Measurements from ENCODE around the gene ILF3.
A peak's percentile ranks its signal among the peaks of the same experiment; 100 is the strongest.
"Not testable (repeated sequence)": the region's sequence is repeated elsewhere in the genome, so short reads cannot be mapped to it uniquely, and the experiment has no call there.

Gene ILF3

DNA sequence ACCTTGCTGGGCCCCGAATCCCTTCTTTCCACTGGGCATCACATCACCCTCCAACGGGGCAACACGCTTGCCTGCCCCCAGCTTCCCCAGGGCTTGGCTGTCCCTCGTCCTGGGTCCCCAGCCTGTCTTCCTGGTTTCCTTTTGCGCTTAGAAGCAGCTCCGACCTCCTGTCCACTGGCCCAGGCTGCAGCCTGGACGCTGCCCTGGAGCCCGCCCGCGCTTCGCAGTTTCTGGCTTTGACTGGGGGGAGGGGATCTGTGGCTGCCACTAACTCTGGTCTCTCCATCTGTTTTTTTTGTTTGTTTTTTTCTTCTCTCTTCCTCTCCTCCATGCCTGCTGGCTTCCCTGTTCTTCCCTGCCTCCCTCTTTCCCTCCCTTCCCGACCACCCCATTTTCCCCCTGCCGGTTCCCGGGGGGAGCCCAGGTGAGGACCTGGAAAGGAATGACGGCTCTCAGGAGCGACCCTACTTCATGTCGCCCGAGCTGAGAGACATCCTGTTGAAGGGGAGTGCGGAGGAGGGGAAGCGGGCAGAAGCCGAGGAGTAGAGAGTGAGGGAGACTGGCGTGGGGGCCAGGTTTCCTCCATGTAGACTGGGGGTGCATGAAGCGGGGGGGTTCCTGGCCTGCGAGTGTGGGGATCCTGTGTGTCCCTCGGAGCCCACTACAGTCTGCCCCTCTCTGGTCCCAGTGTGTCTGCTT, 11.5 kb upstream of the ILF3 start:
- DNase-seq: no peak

DNA sequence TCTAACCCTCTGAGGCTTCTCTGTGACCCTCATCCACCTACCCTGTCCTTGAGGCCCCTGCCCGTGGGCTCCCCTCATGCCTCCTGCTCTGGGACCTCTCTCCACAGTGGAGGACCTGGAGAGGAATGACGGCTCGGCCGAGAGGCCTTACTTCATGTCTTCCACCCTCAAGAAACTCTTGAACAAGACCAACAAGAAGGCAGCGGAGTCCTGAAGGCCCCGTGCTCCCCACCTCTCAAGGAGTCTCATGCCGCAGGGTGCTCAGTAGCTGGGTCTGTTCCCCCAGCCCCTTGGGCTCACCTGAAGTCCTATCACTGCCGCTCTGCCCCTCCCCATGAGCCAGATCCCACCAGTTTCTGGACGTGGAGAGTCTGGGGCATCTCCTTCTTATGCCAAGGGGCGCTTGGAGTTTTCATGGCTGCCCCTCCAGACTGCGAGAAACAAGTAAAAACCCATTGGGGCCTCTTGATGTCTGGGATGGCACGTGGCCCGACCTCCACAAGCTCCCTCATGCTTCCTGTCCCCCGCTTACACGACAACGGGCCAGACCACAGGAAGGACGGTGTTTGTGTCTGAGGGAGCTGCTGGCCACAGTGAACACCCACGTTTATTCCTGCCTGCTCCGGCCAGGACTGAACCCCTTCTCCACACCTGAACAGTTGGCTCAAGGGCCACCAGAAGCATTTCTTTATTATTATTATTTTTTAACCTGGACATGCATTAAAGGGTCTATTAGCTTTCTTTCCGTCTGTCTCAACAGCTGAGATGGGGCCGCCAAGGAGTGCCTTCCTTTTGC, 10.8 kb upstream of the ILF3 start:
- DNase-seq: no peak

DNA sequence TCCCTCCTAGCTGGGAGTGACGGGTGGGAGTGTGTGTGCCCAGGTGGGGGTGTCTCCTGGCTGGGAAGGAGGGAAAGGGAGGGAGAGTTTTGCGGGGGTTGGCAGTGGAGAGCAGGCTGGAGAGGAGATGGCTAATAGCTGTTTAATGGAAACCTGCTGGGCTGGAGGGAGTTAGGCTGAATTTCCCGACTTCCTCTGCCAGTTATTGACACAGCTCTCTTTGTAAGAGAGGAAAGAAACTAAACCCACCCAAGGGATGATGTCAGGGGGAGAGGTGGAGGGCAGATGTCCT, 10.2 kb upstream of the ILF3 start:
- DNase-seq: peak; percentile 12

DNA sequence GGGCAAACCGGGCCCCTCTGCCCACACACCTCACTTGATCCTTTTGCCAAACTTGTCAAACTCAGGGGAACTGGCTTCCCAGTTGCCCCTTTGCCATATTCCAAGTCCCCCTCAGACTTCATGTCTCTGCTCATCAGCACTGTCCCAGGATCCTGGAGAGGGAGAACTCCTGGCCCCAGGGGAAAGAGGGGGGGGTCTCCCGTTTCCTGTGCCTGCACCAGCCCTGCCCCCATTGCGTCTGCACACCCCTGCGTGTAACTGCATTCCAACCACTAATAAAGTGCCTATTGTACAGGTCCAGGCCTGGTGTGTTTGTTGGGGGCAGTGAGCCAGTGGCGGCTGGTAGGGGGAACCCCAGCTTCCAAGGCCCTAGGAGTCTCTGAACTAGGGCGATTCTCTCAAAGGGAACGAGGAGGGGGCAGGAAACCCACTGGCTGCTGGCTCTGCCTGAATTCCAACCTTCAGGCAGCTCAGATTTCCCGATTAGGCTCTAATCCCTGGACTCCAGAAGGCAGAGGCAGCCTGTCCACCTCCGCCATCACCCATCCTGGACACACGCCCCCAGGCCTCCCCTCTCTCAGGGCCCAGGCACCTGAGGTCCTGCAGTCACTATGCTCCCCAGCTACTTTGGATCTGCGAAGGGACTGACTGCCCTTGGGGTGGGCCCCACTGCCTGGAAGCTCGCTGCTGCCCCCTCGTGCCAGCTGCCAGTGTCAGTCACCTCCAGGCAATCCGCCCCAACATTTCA, 9.7 kb upstream of the ILF3 start:
- peak; percentile 75 for DNase-seq

DNA sequence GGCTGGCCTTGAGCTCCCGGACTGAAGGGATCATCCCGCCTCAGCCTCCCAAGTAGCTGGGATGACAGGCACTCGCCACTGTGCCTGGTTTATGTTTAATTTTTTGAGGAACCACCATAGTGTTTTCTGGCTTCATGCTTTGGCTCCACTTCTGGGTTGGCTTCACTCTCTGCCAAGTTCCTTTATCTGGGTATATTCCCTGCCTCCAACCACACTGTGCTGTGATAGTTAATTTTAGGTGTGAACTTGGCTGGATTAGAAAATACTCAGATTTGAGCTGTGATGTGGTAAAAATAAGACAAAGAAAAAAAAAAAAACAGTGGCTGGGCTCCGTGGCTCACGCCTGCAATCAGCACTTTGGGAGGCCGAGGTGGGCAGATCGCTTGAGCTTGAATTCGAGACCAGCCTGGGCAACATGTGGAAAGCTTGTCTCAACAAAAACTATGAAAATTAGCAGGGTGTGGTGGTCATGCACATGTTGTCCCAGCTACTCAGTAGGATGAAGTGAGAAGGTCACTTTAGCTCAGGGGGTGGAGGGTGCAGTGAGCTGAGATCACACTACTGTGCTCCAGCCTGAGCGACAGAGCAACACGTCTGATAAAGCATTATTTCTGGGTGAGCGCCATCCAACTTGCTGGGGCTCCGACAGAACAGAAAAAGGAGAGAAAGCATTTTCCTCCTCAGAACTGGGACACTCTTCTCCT, 7.5 kb upstream of the ILF3 start:
- no peak for DNase-seq

DNA sequence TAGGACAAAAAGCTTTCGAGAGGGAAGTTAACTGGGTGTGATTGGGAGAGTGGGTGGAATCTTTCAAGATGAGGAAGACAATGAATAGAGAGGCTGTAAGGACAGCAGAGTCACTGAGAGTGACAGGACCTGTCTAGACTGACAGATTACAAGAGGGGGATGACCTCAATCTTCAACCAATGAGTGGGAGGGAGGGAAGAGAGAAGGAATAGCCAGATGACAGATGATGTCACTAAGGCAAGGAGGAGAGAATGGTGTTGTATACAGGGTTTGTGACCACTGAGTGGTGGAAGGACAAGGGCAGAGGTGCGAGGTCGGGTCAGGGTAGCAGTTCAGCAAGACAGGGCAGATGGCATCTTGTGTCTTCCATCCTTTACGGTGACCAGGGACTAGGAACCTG, 5.8 kb upstream of the ILF3 start:
- no peak for DNase-seq

DNA sequence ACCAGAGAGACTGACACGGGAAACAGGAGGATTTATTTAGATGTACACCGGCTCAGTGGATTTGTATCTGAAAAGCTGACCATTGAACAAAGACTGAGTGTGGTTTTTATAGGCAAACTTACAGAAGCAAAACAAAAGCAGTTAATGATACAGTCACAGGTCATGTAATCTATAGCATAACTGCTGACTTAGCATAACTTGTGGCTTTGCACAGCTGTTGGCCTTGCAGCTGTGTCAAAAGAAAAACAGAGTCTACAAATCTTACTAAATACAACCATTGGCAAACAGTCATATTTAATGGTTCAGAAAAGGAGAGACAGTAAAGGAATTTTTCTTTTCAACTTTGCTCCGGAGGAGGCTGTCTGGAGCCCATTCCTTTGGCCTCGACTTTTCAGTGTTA, 2.3 kb upstream of the ILF3 start:
- no peak for DNase-seq

DNA sequence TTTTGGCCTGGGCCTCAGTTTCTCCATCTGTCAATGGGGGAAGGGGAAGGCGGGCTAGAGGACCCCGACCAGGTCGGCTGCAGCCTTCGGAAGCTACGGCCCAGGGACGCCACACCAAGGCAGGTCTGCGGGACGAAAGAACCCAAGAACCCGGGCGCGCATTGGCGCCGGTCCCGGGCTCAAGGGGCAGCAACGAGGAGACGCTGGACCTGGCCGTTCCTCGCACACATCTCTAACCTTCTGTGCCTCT, 739 bp upstream of the ILF3 start:
- DNase-seq: no peak

DNA sequence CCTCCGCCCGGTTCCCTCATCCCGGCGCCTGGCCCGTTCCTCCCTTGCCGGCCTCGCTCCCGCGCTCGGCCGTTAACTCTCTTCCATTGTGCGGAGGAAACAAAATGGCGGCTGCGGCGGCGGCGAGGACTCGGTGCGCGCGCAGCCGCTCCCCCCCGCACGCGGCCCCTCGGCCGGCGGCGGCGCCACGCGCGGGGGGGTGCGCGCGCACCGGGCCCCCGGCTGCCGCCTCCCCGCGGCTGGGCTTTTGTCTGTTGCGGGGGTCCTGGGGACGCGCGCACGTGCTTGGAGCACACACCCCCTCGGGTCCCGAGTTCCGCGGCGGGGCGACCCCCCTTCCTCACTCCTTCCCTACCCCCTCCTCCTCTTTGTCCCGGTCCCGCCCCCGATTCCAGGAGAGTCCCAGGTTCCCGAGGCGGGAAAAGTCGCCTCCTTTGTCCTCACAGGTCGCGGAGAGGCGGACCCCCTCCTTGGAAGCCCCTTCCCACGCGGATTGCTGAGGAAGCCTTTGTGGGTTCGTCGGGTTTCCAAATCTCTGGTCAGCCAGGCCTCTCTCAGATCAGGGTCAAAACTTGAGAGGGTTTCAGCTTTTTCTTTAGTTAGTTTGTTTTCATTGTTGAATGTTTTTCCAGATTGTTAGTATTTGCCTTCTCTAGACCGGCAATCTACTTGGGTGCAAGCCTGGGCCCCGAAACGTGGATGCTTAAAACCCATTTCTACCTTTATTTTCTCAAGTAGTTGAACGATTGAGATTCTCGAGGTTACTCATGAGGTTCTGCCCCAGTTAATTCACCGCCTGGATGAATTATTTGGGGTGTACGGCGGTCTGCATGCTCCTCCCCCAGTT, 687 bp downstream of the ILF3 start:
- DNase-seq: peak; percentile 55

DNA sequence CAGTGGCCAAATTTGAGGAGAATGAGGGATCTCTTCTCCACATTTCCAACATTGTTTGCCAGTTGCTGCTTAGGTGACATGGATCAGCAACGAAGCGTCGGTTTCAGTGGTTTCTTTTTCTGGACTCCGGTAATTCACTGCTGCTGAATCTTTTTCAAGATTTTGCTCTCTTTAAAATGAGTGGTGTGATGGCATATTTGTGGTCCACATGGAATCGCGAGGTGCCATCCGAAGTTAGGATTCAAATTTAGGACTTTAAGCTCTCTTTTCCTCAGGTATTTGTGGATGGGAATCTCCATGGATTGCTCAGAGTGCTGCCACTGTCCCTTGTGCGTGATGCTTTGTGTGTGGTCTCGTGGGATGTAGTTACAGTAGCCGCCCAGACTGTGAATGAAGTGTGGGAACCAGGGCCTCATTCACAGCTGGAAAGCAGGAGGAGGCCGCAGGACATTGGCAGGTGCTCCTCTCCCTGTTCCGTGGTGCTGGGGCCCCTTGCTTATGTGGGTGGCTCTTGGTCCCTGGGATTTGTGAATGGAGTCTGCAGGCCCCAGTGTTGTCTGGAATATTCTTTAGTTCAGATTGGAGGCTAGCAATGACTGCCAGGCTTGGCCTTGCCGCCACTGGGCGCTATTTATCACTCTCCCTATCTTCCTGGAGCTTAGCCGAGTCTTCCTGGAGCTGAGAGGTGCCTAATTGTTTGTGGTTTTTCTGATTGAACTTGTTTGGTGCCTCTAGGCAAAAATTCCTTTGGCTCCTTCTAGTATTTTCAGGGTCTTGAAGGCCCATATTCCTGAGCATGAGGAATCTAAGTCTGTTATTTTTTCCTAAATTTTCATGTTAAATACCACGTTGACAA, 1.5 kb downstream of the ILF3 start:
- peak; percentile 31 for DNase-seq

DNA sequence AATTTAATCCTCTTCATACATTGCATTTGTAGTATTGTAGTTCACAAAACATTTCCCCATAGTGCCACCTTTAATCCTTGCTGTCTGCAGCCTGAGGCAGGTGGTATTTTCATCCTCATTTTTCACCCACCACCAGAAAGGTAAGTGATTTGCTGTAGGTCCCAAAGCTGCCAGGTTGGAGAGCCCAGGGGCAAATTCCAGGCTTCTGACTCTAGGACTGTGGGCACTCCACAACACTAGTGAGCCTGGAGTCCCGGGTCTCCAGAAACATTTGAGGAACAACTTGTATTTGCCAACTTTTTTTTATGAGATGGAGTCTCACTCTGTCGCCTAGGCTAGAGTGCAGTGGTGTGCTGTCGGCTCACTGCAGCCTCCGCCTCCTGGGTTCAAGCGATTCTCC, 6.2 kb downstream of the ILF3 start:
- no peak for DNase-seq

DNA sequence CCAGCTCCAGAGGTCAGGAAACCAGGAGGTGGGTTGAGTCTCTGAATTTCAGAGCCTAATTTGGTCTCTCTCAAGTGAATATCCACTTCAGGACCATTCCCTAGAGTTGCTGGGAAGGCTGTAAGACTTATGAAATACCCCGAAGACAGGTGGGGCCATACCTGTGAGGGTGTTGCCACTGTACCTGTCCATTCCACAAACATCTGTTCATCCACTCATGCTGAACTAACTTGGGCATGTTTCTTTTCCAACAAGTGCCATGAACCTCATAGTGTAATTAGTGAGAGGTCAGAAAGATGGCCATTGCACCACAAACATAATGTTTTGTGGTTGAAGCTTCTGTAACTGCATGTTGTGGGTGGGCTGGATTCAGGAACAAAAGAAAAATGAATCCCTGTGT, 7.8 kb downstream of the ILF3 start:
- DNase-seq: no peak

DNA sequence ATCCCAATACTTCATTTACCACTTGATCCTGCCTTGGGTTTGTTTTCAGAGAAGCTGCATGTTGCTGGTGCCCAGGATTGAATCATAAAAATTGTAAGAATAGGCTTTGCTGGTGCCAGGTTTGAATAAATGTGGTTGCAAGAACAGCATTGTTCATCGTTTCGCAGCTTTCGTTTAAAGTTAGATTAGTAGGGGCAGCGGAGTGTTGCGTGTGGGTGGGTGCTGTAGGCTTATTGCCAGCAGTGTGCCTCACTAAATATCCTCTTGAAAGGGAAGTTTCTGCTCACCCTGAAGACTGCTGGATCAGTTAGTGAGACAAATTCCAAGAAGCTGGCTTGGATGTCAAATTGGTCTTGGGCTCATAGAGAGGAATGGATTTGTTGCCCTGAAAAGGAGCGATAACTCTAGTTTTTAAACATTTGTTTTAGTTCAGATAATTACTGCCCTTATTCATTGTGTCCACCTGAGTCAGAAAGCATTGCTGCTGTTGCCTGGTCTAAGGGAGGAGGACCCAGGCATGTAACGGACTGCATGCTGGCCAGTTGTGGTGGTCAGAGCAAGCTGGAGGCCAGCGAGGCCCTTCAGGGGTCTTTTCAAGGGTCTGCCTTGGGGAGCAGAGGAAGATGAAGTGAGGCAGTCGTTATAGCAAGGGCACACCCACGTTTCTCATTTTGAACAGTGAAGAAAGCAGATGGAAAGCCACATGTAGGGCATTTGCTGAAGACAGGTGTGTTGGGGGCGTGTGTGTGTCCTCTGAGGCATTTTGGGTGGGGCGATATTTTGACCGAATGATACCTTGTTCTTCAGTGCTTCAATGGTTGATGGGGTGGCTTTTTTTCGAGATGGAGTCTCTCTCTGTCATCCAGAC, 8.5 kb downstream of the ILF3 start:
- DNase-seq: no peak

DNA sequence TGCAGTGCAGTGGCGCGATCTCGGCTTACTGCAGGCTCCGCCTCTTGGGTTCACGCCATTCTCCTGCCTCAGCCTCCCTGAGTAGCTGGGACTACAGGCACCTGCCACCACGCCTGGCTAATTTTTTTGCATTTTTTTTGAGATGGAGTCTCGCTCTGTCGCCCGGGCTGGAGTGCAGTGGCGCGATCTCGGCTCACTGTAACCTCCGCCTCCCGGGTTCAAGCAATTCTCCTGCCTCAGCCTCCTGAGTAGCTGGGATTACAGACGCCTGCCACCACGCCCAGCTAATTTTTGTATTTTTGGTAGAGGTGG, 9.1 kb downstream of the ILF3 start:
- not testable (repeated sequence) for DNase-seq

DNA sequence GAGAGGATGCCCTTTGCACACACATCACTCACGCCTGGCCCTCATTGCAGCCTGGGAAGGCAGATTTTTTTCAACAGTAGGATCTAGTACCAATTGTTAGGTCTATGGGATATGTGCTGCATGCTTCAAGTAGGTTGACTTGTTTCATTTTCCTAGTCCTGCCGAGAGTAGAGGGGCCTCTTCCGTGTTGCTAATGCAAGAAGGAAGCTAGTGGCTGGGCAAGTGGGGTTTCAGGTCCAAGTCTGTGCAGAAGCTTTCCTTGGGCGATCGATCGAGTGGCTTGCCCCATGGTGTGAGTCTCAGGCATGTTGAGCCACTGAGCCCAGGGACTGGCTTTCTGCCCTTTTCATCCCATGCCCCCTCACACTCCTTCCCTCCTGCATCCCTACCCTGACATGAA, 13.7 kb downstream of the ILF3 start:
- DNase-seq: no peak

DNA sequence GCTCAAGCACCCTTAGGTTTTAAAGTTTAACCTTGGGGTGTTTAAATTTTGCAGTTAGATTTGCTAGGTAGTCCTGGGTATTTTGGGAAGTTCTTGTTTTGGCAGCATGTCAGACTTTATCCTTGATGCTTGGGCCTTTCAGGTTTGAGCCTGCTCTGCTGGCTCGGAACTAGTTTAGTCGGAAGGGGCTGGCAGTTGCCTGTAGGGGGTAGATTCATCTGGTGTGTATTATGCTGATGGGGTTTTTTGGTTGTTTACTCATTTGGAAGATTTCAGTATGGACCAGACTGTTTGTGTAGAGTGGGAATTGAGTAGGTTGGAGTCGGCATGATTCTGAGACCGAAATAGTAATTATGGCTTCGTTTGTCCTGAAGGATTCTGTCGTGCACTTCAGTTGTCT, 15.1 kb downstream of the ILF3 start:
- no peak for DNase-seq

DNA sequence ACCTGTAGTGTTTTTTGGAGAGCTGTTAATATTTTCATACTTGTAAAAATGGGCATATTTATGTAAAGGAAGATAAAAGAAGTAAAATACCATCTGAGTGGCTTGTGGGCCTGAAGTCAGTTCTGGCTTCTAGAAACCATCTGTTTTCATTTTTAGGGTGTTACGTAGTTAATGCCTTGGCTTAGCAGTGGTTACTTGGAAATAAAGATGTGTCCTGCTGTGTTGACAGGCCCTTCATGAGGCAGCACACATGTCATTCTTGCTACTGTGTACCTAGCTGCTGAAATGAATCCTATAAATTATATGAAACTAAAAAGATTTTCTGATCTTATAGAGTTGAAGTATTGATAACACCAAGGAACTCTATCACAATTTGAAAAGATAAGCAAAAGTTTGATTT, 16.0 kb downstream of the ILF3 start:
- DNase-seq: peak; percentile 79

DNA sequence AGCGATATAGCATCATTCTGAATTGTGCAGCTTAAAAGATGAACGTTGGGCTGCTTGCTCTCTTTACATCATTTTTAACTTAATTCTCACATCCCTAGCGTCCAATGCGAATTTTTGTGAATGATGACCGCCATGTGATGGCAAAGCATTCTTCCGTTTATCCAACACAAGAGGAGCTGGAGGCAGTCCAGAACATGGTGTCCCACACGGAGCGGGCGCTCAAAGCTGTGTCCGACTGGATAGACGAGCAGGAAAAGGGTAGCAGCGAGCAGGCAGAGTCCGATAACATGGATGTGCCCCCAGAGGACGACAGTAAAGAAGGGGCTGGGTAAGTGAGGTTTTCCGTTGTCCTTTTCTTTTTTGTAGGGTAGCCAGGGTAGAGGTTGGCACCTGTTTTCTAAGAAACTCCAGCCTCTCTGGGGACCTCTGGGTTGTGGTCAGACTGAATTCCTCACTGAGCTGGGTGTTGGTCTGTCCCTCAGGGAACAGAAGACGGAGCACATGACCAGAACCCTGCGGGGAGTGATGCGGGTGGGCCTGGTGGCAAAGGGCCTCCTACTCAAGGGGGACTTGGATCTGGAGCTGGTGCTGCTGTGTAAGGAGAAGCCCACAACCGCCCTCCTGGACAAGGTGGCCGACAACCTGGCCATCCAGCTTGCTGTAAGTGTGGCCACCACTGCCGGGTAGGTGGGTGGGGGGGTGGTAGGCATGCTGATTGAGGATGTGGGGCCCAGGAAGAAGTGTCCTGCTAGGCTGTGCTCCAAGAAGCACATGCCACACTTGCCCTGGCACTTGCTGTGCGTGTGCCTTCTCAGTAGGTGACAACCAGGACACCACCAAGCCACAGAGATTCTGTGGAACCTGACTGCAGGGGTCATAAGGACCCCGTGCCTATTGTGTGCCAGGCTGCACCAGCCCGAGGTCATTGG, 17.0 kb downstream of the ILF3 start:
- no peak for DNase-seq

DNA sequence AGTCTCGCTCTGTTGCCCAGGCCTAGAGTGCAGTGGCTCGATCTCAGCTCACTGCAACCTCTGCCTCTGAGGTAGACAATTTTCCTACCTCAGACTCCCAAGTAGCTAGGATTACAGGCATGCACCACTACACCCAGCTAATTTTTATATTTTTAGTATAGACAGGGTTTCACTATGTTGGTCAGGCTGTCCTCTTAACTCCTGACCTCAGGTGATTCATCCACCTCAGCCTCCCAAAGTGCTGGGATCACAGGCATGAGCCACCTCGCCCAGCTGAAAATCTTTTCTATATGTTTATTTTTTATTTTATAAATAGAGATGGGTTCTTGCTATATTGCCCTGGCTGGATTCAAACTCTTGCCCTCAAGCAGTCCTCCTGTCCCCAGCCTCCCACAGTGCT, 17.8 kb downstream of the ILF3 start:
- DNase-seq: not testable (repeated sequence)

DNA sequence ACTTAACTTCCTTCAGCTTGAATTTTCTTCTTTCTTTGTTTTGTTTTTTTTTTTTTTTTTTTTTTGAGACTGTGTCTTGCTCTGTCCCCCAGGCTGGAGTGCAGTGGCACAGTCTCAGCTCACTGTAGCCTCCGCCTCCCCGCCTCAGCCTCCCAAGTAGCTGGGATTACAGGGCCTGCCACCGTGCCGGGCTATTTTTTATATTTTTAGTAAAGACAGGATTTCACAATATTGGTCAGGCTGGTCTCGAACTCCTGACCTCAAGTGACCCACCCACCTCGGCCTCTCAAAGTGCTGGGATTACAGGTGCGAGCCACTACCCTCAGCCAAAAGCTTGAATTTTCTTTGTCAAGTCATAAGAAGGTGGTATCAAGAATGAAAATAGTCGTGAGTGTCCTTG, 21.1 kb downstream of the ILF3 start:
- DNase-seq: not testable (repeated sequence)

Data from fibroblast of skin of scalp (primary cell).